A549 (cell line): Measurements from ENCODE around the gene DLGAP1. TPM values are rescaled to one million over a fixed set of nuclear protein-coding genes. Genes with fewer than 3 reads are reported as not detected.

ENCODE experiments used
- ATAC-seq, 2 experiments: fragments of 200-7000 bp in 1 of 2; fragments of >200 bp in 1 of 2; cut with Nextera tagmentation in 1 of 2; cut with Tn5 transposase in 1 of 2; 3 replicates each; pipeline versions ENCODE4 v1.8.0 to v1.9.1; 2018 to 2020; ENCODE audit warnings: mild to moderate bottlenecking in 1 of 2, moderate library complexity in 1 of 2
- CTCF ChIA-PET: fragments of 300-600 bp; sonication (Branson Sonifier 250); formaldehyde crosslinking; extraction: SDS; loops from one replicate; lab custom pipeline; 2021; ENCODE audit warnings: antibody characterized with exemption, inconsistent platforms; lab: Yijun Ruan, JAX
- POLR2A ChIA-PET: fragments of 350-600 bp; formaldehyde crosslinking; extraction: SDS; loops from one replicate; lab custom pipeline; 2021; ENCODE audit warnings: antibody characterized with exemption, inconsistent platforms; lab: Yijun Ruan, JAX
- DNase-seq, 2 experiments: peaks; one replicate each; pipeline versions ENCODE4 v3.0.0 to v3.0.0-alpha.2; 2011 to 2016; ENCODE audit warnings: low read depth in 1 of 2, low spot score in 1 of 2
- FAIRE-seq: peaks from 2 replicates; lab custom pipeline; 2011; peaks lifted over from hg19 to GRCh38; lab: Jason Lieb, UNC
- H3K27ac ChIP-seq, 2 experiments: fragments of >200 bp; sonication (Bioruptor Twin); formaldehyde crosslinking; 3 replicates each; pipeline ENCODE4 v1.5.1; 2016 to 2017
- H3K4me1 ChIP-seq: fragments of >200 bp; sonication (Bioruptor Twin); formaldehyde crosslinking; 3 replicates; pipeline ENCODE4 v1.6.1; 2016
- H3K4me2 ChIP-seq: fragments of >200 bp; sonication (Bioruptor Twin); formaldehyde crosslinking; 3 replicates; pipeline ENCODE4 v1.6.1; 2016
- H3K4me3 ChIP-seq: fragments of >200 bp; sonication (Bioruptor Twin); formaldehyde crosslinking; 3 replicates; pipeline ENCODE4 v1.5.1; 2016
- H3K9me3 ChIP-seq: fragments of >200 bp; sonication (Bioruptor Twin); formaldehyde crosslinking; 3 replicates; pipeline ENCODE4 v1.6.1; 2016
- BHLHE40 ChIP-seq: IDR thresholded peaks from 2 replicates; pipeline ENCODE4 v1.6.1; 2012; ENCODE audit warnings: low read depth, low read length, inconsistent platforms
- CBX8 ChIP-seq: fragments of 200-600 bp; sonication (generic); IDR thresholded peaks from 2 replicates; pipeline ENCODE4 v1.6.1; 2016
- CHD2 ChIP-seq: fragments of 150-350 bp; IDR thresholded peaks from 2 replicates; pipeline ENCODE4 v1.6.1; 2014; ENCODE audit warnings: low read length; ENCODE audit not compliant: partially characterized antibody
- ESRRA ChIP-seq: fragments of 150-350 bp; IDR thresholded peaks from 2 replicates; pipeline ENCODE4 v1.6.1; 2014; ENCODE audit warnings: mild to moderate bottlenecking, low read length, borderline replicate concordance
- FOSB ChIP-seq: fragments of 250-450 bp; sonication (Bioruptor Pico); IDR thresholded peaks from 2 replicates; pipeline ENCODE4 v1.5.0; 2020; ENCODE audit warnings: mild to moderate bottlenecking, moderate library complexity
- FOSL2 ChIP-seq, 2 experiments: fragments of 450-650 bp in 1 of 2; fragments of >200 bp in 1 of 2; sonication (Bioruptor Twin) in 1 of 2; formaldehyde crosslinking; IDR thresholded peaks; 2 replicates each; pipeline versions ENCODE4 v1.5.0 to v1.6.1; 2016 to 2020; ENCODE audit warnings: mild to moderate bottlenecking in 1 of 2, moderate library complexity in 1 of 2
- HDAC2 ChIP-seq: fragments of 200-600 bp; sonication (generic); IDR thresholded peaks from 2 replicates; pipeline ENCODE4 v1.6.1; 2016
- HOXB13 ChIP-seq: fragments of 250-450 bp; sonication (Bioruptor Pico); IDR thresholded peaks from 2 replicates; pipeline ENCODE4 v1.5.0; 2020; ENCODE audit warnings: low read depth, mild to moderate bottlenecking, moderate library complexity
- MAZ ChIP-seq: fragments of 150-350 bp; IDR thresholded peaks from 2 replicates; pipeline ENCODE4 v1.6.1; 2014; ENCODE audit warnings: antibody characterized with exemption, low read depth, low read length, borderline replicate concordance
- NFE2L2 ChIP-seq: fragments of 150-350 bp; conservative IDR thresholded peaks from 2 replicates; pipeline ENCODE4 v1.6.1; 2014; ENCODE audit warnings: low read length
- NPAS2 ChIP-seq: fragments of 250-450 bp; sonication (Bioruptor Pico); IDR thresholded peaks from 2 replicates; pipeline ENCODE4 v1.8.0; 2022; ENCODE audit warnings: mild to moderate bottlenecking, moderate library complexity, borderline replicate concordance
- POLR2A ChIP-seq: IDR thresholded peaks from 2 replicates; pipeline ENCODE4 v1.6.1; 2012; ENCODE audit warnings: mild to moderate bottlenecking, low read length
- SREBF2 ChIP-seq: fragments of 450-650 bp; IDR thresholded peaks from 2 replicates; pipeline ENCODE4 v1.6.1; 2014; ENCODE audit warnings: mild to moderate bottlenecking, moderate library complexity
- TFCP2L1 ChIP-seq: fragments of 250-450 bp; sonication (Bioruptor Pico); IDR thresholded peaks from 2 replicates; pipeline ENCODE4 v1.5.0; 2021; ENCODE audit warnings: mild to moderate bottlenecking
- TP53 ChIP-seq: fragments of 250-450 bp; sonication (Bioruptor Pico); IDR thresholded peaks from 2 replicates; pipeline ENCODE4 v1.5.0; 2021; ENCODE audit warnings: mild to moderate bottlenecking, moderate library complexity
- ZC3H11A ChIP-seq: fragments of 450-650 bp; IDR thresholded peaks from 2 replicates; pipeline ENCODE4 v1.6.1; 2014; ENCODE audit warnings: antibody characterized with exemption, mild to moderate bottlenecking
- WGBS: methylation state at CpG from one replicate; pipeline ENCODE4 v1.1.6; 2017; ENCODE audit errors: missing lambda C conversion rate; 5-methylcytosine and 5-hydroxymethylcytosine counted together
- polyA plus RNA-seq, 4 experiments: library from polyadenylated mRNA; depleted of rRNA in 3 of 4; stranded (reverse); fragments of >200 nt; fragmentation: RNase III in 1 of 4; extraction: RNeasy Plus Mini Kit Qiagen cat#74134 plus additional on column Dnase treatment in 1 of 4; gene quantifications; 2 replicates in 3 of 4; 3 replicates in 1 of 4; pipeline ENCODE4 v1.2.3, GENCODE V29; 2011 to 2017
- TF ChIP-seq, protein P1 (sequence below): fragments of 450-650 bp; IDR thresholded peaks from 2 replicates; pipeline ENCODE4 v1.6.1; 2014; ENCODE audit warnings: antibody characterized with exemption
- TF ChIP-seq, protein P2 (sequence below): IDR thresholded peaks from 2 replicates; pipeline ENCODE4 v1.6.1; 2012; ENCODE audit warnings: low read depth, borderline replicate concordance
- TF ChIP-seq, protein P3 (sequence below): fragments of 250-450 bp; sonication (Bioruptor Pico); IDR thresholded peaks from 2 replicates; pipeline ENCODE4 v1.5.0; 2020; ENCODE audit warnings: low read depth, mild to moderate bottlenecking, moderate library complexity
- TF ChIP-seq, protein P4 (sequence below): fragments of 200-600 bp; sonication (generic); IDR thresholded peaks from 2 replicates; pipeline ENCODE4 v1.6.1; 2016; ENCODE audit warnings: antibody characterized with exemption, mild to moderate bottlenecking, moderate library complexity
- TF ChIP-seq, protein P5 (sequence below): fragments of >200 bp; sonication (Bioruptor Twin); formaldehyde crosslinking; IDR thresholded peaks from 3 replicates; pipeline ENCODE4 v1.6.1; 2016
- TF ChIP-seq, protein P6 (sequence below): fragments of >200 bp; sonication (Bioruptor Twin); formaldehyde crosslinking; IDR thresholded peaks from 2 replicates; pipeline ENCODE4 v1.6.1; 2016

DLGAP1 gene
- polyA plus RNA-seq, 2 of the 4 experiments (the other 2 are of a cell fraction) = 0.04 to 0.12 TPM

DNA sequence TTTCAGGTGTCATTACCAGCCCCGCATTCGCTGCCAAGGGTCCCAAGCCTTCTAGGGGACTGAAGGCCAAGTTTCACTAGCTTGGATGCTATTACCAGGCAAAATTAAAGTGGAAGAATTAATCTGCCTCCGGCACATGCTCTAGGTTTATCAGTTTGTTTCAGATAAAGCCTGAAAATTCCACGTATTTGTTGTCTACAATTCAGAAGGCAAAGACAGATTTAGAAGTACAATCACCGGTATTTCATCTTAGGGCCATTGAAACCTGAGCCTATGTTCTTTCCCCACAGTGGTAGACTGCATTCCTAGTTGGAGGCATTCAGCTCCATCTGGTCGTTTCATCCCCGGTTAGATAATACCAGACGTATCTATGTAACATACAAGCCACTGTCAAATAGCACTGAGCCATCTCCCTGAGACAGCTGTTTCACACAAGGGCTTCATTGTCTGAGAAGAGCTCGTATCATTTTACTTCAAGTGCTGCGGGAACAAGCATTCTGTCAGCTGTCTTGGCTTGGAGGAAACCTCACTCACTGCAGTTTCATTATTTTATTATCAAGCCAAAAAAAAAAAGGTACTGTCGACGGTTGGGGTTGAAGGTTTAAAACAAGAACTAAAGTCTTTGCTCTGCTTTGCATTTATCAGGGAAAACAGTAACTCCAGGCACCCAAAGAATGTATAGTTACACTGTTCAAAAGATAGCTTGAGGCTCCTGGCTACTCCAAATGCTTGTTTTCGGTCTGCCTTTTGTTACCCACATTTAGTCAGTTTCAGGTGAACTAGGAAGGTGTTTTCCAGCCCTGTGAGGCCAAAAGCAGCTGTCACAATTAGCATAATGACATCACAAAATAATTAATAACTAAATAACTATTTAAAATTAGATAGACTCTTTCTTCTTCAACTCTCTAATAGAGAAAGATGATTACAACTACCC, 928.4 kb downstream of the DLGAP1 start:
- FAIRE-seq = no peak
- Histone ChIP-seq H3K27ac (no peak overlapping the region), H3K4me3 (no peak overlapping the region), H3K4me2 (no peak overlapping the region), H3K4me1 (no peaks in the 10 kb centered on the region), H3K9me3 (no peaks in the 10 kb centered on the region; the same call in 1 of the 3 replicates)
- ATAC-seq = no peak
- TF ChIP-seq, protein P1, sequence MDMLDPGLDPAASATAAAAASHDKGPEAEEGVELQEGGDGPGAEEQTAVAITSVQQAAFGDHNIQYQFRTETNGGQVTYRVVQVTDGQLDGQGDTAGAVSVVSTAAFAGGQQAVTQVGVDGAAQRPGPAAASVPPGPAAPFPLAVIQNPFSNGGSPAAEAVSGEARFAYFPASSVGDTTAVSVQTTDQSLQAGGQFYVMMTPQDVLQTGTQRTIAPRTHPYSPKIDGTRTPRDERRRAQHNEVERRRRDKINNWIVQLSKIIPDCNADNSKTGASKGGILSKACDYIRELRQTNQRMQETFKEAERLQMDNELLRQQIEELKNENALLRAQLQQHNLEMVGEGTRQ = no peak
- TF ChIP-seq MAZ (no peak), FOSL2 (IDR thresholded peaks at IDR 0.05) (no peak), FOSL2 (CRISPR knock-in tag; IDR thresholded peaks at IDR 0.05) (no peak), SREBF2 (no peak), ESRRA (no peak), ZC3H11A (no peak), HOXB13 (CRISPR knock-in tag) (no peak), CHD2 (no peak)
- TF ChIP-seq, protein P2, sequence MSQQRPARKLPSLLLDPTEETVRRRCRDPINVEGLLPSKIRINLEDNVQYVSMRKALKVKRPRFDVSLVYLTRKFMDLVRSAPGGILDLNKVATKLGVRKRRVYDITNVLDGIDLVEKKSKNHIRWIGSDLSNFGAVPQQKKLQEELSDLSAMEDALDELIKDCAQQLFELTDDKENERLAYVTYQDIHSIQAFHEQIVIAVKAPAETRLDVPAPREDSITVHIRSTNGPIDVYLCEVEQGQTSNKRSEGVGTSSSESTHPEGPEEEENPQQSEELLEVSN = no peak
- TF ChIP-seq, protein P3, sequence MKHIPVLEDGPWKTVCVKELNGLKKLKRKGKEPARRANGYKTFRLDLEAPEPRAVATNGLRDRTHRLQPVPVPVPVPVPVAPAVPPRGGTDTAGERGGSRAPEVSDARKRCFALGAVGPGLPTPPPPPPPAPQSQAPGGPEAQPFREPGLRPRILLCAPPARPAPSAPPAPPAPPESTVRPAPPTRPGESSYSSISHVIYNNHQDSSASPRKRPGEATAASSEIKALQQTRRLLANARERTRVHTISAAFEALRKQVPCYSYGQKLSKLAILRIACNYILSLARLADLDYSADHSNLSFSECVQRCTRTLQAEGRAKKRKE (CRISPR knock-in tag) = no peak
- TF ChIP-seq, protein P4, sequence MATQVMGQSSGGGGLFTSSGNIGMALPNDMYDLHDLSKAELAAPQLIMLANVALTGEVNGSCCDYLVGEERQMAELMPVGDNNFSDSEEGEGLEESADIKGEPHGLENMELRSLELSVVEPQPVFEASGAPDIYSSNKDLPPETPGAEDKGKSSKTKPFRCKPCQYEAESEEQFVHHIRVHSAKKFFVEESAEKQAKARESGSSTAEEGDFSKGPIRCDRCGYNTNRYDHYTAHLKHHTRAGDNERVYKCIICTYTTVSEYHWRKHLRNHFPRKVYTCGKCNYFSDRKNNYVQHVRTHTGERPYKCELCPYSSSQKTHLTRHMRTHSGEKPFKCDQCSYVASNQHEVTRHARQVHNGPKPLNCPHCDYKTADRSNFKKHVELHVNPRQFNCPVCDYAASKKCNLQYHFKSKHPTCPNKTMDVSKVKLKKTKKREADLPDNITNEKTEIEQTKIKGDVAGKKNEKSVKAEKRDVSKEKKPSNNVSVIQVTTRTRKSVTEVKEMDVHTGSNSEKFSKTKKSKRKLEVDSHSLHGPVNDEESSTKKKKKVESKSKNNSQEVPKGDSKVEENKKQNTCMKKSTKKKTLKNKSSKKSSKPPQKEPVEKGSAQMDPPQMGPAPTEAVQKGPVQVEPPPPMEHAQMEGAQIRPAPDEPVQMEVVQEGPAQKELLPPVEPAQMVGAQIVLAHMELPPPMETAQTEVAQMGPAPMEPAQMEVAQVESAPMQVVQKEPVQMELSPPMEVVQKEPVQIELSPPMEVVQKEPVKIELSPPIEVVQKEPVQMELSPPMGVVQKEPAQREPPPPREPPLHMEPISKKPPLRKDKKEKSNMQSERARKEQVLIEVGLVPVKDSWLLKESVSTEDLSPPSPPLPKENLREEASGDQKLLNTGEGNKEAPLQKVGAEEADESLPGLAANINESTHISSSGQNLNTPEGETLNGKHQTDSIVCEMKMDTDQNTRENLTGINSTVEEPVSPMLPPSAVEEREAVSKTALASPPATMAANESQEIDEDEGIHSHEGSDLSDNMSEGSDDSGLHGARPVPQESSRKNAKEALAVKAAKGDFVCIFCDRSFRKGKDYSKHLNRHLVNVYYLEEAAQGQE = no peak
- 80% methylated on average over 12 of the region's 13 CpGs for WGBS
- ChIA-PET POLR2A (no interaction called here), CTCF (interaction anchor here (0.7 to 1.0 kb wide), 2 partner anchors 59 to 91 kb away, joined by 3 read pairs; no protein-coding TSS in a partner anchor)
- DNase-seq = no peak

DNA sequence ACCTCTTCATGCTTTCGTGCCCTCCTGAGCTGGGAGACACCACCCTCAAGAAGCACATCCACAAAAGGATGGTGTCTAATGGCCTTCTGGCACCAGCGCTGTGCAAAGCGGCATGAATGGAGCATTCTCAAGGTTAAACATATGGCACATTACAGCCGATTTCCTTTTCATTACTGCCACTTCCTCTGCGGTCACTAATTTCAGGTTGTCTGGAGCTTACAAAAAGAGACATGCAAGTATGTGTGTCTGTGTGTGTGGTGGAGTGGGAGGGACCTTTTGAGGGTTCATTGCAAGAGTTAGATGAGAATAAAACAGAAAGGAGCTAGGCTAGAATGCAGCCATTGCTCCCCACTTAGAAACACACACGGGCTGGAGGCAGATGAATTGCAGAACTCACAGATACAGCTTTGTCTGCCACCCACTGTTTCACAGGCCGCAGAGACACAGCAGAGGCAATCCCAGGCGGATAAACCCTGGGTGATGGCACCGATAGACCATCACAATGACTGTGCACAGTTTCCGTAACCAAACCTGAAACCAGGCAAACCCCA, 929.2 kb downstream of the DLGAP1 start:
- H3K4me1 ChIP-seq = no peaks in the 10 kb centered on the region
- no peak for DNase-seq
- TF ChIP-seq, protein P5, sequence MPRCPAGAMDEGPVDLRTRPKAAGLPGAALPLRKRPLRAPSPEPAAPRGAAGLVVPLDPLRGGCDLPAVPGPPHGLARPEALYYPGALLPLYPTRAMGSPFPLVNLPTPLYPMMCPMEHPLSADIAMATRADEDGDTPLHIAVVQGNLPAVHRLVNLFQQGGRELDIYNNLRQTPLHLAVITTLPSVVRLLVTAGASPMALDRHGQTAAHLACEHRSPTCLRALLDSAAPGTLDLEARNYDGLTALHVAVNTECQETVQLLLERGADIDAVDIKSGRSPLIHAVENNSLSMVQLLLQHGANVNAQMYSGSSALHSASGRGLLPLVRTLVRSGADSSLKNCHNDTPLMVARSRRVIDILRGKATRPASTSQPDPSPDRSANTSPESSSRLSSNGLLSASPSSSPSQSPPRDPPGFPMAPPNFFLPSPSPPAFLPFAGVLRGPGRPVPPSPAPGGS = no peak
- TF ChIP-seq, protein P6, sequence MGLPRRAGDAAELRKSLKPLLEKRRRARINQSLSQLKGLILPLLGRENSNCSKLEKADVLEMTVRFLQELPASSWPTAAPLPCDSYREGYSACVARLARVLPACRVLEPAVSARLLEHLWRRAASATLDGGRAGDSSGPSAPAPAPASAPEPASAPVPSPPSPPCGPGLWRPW = no peak
- no peak for TF ChIP-seq CBX8
- TF ChIP-seq TFCP2L1 (CRISPR knock-in tag) = no peak
- TF ChIP-seq BHLHE40 = no peak
- no peak for TF ChIP-seq NFE2L2
- no peak for TF ChIP-seq ZC3H11A
- TF ChIP-seq ESRRA = no peak
- no peak for TF ChIP-seq TP53 (CRISPR knock-in tag)
- no peak for TF ChIP-seq HDAC2
- TF ChIP-seq NPAS2 (CRISPR knock-in tag) = no peak
- TF ChIP-seq FOSB (CRISPR knock-in tag) = no peak
- TF ChIP-seq, protein P4 = no peak
- no peak for TF ChIP-seq POLR2A
- TF ChIP-seq, all 56 proteins: peak for 0
- ChIA-PET CTCF (interaction anchor here (1.0 kb wide), 1 partner anchor 59 kb away, joined by 3 read pairs; no protein-coding TSS in a partner anchor), POLR2A (no interaction called here)
- Histone ChIP-seq H3K4me3 (no peak overlapping the region), H3K4me2 (no peak overlapping the region), H3K9me3 (no peaks in the 10 kb centered on the region; the same call in 1 of the 3 replicates), H3K27ac (no peak overlapping the region)
- ATAC-seq (no peak), FAIRE-seq (no peak)
- 89% methylated on average over 10 of the region's 10 CpGs for WGBS
